Measurements from ENCODE around the gene FOXP1.
"Not testable (repeated sequence)": the region's sequence is repeated elsewhere in the genome, so short reads cannot be mapped to it uniquely, and the experiment has no call there.

The FOXP1 gene

DNA sequence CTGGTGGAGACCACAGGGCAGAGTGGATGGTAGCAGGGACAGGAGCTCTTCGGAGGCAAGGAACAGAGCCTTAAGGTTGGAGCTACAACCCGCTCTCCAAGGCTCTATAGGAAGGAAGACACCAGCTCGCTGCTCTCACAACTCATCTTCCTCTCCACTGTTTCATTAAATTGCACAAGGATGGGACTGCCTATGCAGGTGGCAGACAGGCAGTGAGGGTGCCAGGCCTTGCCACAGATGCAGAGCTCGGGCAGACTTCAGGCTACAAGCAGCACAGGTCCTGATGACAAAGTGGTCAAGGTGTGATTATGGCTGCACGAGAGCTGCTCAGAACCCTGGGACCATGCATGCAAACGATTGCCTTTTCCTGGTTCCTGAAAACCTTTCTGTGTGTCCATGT, 144.6 kb downstream of the FOXP1 start:
- Histone ChIP-seq H3K27ac (ENCODE audit: low read depth, low read length) (no peak overlapping the region), H4K20me1 (ENCODE audit: control insufficient read depth, insufficient read depth, low read depth, low read length) (no peaks in the 10 kb centered on the region), H3K4me3 (ENCODE audit: low read length) (no peak overlapping the region), H3K9me3 (ENCODE audit: control insufficient read depth, insufficient read depth, low read length) (no peaks in the 10 kb centered on the region), H3K4me1 (ENCODE audit: control insufficient read depth, low read length) (peaks cover 59% of the 10 kb centered on the region), H3K36me3 (ENCODE audit: control insufficient read depth, low read length) (peaks cover 22% of the 10 kb centered on the region), H3F3A (ENCODE audit: control insufficient read depth, insufficient read depth) (peaks cover 17% of the 10 kb centered on the region), H3K79me2 (ENCODE audit: control insufficient read depth, low read length) (peaks cover 84% of the 10 kb centered on the region), H3K9me2 (replicated peaks; ENCODE audit: control insufficient read depth, low read length) (no peaks in the 10 kb centered on the region), H3K4me2 (ENCODE audit: low read length) (no peak overlapping the region), H3K27me3 (ENCODE audit: control insufficient read depth, low read length) (no peaks in the 10 kb centered on the region)
- no peak for TF ChIP-seq EZH2phosphoT487 (IDR thresholded peaks at IDR 0.05; ENCODE audit: borderline replicate concordance, low read length)
- TF ChIP-seq, protein P1, sequence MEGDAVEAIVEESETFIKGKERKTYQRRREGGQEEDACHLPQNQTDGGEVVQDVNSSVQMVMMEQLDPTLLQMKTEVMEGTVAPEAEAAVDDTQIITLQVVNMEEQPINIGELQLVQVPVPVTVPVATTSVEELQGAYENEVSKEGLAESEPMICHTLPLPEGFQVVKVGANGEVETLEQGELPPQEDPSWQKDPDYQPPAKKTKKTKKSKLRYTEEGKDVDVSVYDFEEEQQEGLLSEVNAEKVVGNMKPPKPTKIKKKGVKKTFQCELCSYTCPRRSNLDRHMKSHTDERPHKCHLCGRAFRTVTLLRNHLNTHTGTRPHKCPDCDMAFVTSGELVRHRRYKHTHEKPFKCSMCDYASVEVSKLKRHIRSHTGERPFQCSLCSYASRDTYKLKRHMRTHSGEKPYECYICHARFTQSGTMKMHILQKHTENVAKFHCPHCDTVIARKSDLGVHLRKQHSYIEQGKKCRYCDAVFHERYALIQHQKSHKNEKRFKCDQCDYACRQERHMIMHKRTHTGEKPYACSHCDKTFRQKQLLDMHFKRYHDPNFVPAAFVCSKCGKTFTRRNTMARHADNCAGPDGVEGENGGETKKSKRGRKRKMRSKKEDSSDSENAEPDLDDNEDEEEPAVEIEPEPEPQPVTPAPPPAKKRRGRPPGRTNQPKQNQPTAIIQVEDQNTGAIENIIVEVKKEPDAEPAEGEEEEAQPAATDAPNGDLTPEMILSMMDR (IDR thresholded peaks at IDR 0.05; ENCODE audit: low read depth, low read length, poor library complexity, severe bottlenecking) = no peak

DNA sequence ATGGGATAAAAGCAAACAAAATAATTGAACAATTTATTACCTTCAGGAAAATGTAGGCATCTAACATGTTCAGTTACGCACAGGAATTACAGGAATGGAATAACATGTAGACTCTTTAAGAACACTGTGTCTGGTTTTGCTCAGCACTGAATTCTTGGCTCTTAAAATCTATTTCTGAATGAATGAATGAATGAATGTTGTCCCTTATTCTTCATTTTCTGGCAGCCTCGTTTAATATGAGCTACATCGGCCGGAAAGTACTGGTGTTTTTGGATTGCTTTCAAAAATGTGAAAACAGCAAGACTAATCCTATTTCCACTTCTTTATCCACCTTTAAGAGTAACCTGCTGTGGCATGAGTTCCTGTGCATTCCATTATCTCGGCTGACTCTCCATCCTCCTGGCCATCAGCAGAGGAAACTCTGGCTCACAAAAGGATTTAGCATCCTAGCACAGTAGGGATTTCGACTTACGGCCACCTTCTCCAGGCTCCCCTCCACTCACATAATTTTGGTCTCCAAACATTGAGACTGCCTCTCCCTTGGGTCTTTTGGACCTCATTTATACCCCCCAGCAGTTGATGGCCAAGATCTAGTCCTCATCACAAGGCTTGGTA, 145.3 kb downstream of the FOXP1 start:
- Histone ChIP-seq H3F3A (ENCODE audit: control insufficient read depth, insufficient read depth) (peaks cover 10% of the 10 kb centered on the region), H4K20me1 (ENCODE audit: control insufficient read depth, insufficient read depth, low read depth, low read length) (no peaks in the 10 kb centered on the region), H3K4me3 (ENCODE audit: low read length) (no peak overlapping the region), H3K4me1 (ENCODE audit: control insufficient read depth, low read length) (peaks cover 59% of the 10 kb centered on the region), H3K27me3 (ENCODE audit: control insufficient read depth, low read length) (no peaks in the 10 kb centered on the region), H3K27ac (ENCODE audit: low read depth, low read length) (no peak overlapping the region), H3K4me2 (ENCODE audit: low read length) (no peak overlapping the region), H3K36me3 (ENCODE audit: control insufficient read depth, low read length) (peaks cover 22% of the 10 kb centered on the region), H3K9me3 (ENCODE audit: control insufficient read depth, insufficient read depth, low read length) (no peaks in the 10 kb centered on the region), H3K9me2 (replicated peaks; ENCODE audit: control insufficient read depth, low read length) (no peaks in the 10 kb centered on the region), H3K79me2 (ENCODE audit: control insufficient read depth, low read length) (peaks cover 88% of the 10 kb centered on the region)
- TF ChIP-seq, protein P1 (IDR thresholded peaks at IDR 0.05; ENCODE audit: low read depth, low read length, poor library complexity, severe bottlenecking) = no peak
- TF ChIP-seq EZH2phosphoT487 (IDR thresholded peaks at IDR 0.05; ENCODE audit: borderline replicate concordance, low read length) = no peak

DNA sequence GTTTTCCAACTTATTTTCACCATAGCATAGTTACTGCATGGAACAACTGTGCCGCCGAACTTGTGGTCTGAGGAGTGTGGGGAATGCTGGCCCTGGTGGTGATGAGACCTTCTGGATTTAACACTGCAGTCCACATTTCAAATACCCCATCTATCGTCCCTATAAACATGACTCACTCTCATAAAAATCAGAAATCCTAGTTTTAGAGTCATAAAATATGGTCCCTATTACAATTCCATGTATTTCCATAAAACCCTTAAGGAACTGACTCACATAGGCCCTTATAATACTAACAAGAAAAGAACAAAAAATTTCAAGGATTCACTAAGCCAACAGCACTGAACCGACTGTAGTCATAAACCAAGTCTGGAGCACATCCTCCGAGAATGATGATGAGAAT, 147.2 kb downstream of the FOXP1 start:
- H3K27me3 ChIP-seq (ENCODE audit: control insufficient read depth, low read length) = no peaks in the 10 kb centered on the region
- peaks cover 22% of the 10 kb centered on the region for H3K36me3 ChIP-seq (ENCODE audit: control insufficient read depth, low read length)
- 0 out of 2 replicates have a peak, but pooled peaks cover 2% of the 10 kb centered on the region for H3F3A ChIP-seq (ENCODE audit: control insufficient read depth, insufficient read depth)
- H4K20me1 ChIP-seq (ENCODE audit: control insufficient read depth, insufficient read depth, low read depth, low read length) = 0 out of 2 replicates have a peak, but pooled peaks cover 5% of the 10 kb centered on the region
- H3K79me2 ChIP-seq (ENCODE audit: control insufficient read depth, low read length) = peaks cover 90% of the 10 kb centered on the region
- TF ChIP-seq, protein P1 (IDR thresholded peaks at IDR 0.05; ENCODE audit: low read depth, low read length, poor library complexity, severe bottlenecking) = no peak
- TF ChIP-seq EZH2phosphoT487 (IDR thresholded peaks at IDR 0.05; ENCODE audit: borderline replicate concordance, low read length) = no peak
- H3K9me3 ChIP-seq (ENCODE audit: control insufficient read depth, insufficient read depth, low read length) = no peaks in the 10 kb centered on the region
- no peaks in the 10 kb centered on the region for H3K9me2 ChIP-seq (replicated peaks; ENCODE audit: control insufficient read depth, low read length)
- no peak overlapping the region for H3K27ac ChIP-seq (ENCODE audit: low read depth, low read length)
- no peak overlapping the region for H3K4me3 ChIP-seq (ENCODE audit: low read length)
- H3K4me1 ChIP-seq (ENCODE audit: control insufficient read depth, low read length) = peaks cover 61% of the 10 kb centered on the region
- no peak overlapping the region for H3K4me2 ChIP-seq (ENCODE audit: low read length)

DNA sequence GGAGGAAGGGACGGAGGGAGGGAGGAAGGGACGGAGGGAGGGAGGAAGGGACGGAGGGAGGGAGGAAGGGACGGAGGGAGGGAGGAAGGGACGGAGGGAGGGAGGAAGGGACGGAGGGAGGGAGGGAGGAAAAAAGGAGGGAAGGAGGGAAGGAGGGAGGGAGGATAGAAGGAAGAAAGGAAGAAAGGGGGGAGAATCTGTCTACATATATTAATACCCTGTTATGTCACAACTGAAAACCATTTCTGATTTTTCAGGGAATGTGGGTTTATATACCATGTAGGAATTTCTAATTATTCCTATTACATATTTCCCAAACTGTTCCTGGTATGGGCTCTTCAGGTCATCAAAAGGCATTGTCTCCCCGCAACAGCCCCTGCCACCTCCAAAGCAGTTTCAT, 147.7 kb downstream of the FOXP1 start:
- H4K20me1 ChIP-seq (ENCODE audit: control insufficient read depth, insufficient read depth, low read depth, low read length); H3F3A ChIP-seq (ENCODE audit: control insufficient read depth, insufficient read depth); H3K9me3 ChIP-seq (ENCODE audit: control insufficient read depth, insufficient read depth, low read length); H3K9me2 ChIP-seq (replicated peaks; ENCODE audit: control insufficient read depth, low read length); H3K27ac ChIP-seq (ENCODE audit: low read depth, low read length); H3K4me3 ChIP-seq (ENCODE audit: low read length); H3K4me2 ChIP-seq (ENCODE audit: low read length); H3K27me3 ChIP-seq (ENCODE audit: control insufficient read depth, low read length): not testable (repeated sequence)
- Histone ChIP-seq H3K36me3 (ENCODE audit: control insufficient read depth, low read length) (peaks cover 27% of the 10 kb centered on the region), H3K79me2 (ENCODE audit: control insufficient read depth, low read length) (peaks cover 90% of the 10 kb centered on the region), H3K4me1 (ENCODE audit: control insufficient read depth, low read length) (peaks cover 61% of the 10 kb centered on the region)
